ENCODE data around the gene RNU1-2. TPM values are rescaled to one million over a fixed set of nuclear protein-coding genes. Genes with fewer than 3 reads are reported as not detected.

RNU1-2 gene
- total RNA-seq: 3,030 and 4,050 TPM in 2 replicates

GRCh38 chr1:16895598-16896315, at the start of gene RNU1-2:
TSS of gene RNU1-2 (plus strand) at chr1:16895980.

GRCh38 chr1:16921391-16922185, 25.8 kb downstream of the RNU1-2 start, which contains the start of gene CROCC:
TSS of gene CROCC (plus strand) at chr1:16921931. CDS start at chr1:16922019, 88 bp downstream.

Other genes starting within 250 kb of the RNU1-2 start
- gene RNU1-3, start 229.0 kb upstream of the RNU1-2 start, total RNA-seq: 3,030 and 4,050 TPM in 2 replicates
- gene RNU1-4, start 155.5 kb upstream of the RNU1-2 start, total RNA-seq: 3,030 and 4,050 TPM in 2 replicates
- 15.8 and 25.1 TPM in 2 replicates for gene CROCC, start 26.0 kb downstream of the RNU1-2 start, total RNA-seq
- gene MFAP2, start 84.6 kb downstream of the RNU1-2 start, total RNA-seq: 10.7 and 19.6 TPM in 2 replicates
- gene ATP13A2, start 115.9 kb downstream of the RNU1-2 start, total RNA-seq: 10.8 and 15.3 TPM in 2 replicates
- 141 and 145 TPM in 2 replicates for gene SDHB, start 158.1 kb downstream of the RNU1-2 start, total RNA-seq
- gene PADI2, start 223.5 kb downstream of the RNU1-2 start, total RNA-seq: not detected in 2 replicates